T-helper 9 cell (primary cell): ENCODE results near the gene RIOK1.
"Not testable (repeated sequence)": the region's sequence is repeated elsewhere in the genome, so short reads cannot be mapped to it uniquely, and the experiment has no call there.

Experiments
- DNase-seq: peaks from one replicate; pipeline ENCODE4 v3.0.0-alpha.2; 2020
- total RNA-seq, 2 donors: gene quantifications; one replicate each; lab custom pipeline; 2026; lab: John Stamatoyannopoulos, UW

Gene RIOK1
- total RNA-seq = 43.7 to 51.1 reads per million in 2 donors

DNA sequence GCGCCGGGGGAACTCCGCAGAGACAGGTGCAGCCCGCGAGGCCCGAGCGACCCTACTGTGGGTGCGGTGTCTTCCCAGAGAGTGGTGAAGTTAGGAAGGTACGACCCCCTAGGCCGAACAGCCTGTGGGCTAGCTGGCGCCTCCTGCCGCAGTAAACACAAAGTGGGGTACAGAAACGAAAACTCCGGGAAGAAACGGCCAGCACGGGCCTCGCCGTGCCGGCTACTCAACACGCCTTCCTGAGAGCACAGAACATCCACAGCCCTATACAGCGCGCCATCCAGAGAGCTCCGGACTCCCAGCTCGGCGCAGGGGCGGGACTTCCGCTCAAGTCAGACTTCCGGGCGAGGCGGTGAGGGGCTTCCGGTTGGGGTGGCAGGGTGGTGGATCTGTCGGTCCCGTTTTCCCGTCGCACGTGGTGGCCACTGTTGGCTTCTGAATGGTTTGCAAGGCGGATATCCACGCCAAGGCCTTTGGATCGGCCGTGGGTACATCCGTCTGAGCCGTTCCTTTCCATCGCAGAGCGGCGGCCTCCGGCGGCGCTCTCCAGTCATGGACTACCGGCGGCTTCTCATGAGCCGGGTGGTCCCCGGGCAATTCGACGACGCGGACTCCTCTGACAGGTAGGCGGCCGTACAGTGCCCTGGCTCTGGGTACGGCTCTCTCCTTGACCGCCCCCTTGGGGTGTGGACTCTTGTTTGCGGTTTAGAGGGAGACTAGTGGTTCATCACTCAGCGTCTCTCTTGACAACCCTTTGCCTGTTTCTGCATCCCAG, at the start of gene RIOK1, which contains the start of gene CAGE1:
TSS of gene RIOK1 (plus strand) at position 358 of the 775 bp plus-strand sequence. CDS start at position 553, 195 bp downstream.
TSS of gene CAGE1 (minus strand) at position 292 of the 775 bp plus-strand sequence. CDS start 2,569 bp downstream, outside the sequence.
- peak; percentile 91 for DNase-seq

DNA sequence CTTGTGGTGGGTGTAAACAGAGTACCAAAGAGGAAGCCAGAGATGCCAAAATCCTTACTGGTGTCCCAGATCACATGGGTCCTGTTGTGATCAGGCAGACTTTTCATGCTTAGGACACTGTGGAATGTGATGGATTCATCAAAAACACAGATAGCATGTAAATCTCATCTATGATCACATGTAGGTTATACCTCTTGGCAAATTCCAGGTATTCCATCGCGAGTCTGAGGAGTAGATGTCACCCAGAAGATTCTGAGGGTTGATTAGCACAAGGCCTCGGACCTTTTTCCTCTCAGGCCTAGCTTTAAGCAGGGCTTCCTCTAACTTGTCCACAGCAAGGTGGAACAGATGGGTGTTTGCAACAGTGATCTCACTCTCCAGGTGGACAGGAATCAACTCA, 48.3 kb upstream of the RIOK1 start:
- DNase-seq = no peak

DNA sequence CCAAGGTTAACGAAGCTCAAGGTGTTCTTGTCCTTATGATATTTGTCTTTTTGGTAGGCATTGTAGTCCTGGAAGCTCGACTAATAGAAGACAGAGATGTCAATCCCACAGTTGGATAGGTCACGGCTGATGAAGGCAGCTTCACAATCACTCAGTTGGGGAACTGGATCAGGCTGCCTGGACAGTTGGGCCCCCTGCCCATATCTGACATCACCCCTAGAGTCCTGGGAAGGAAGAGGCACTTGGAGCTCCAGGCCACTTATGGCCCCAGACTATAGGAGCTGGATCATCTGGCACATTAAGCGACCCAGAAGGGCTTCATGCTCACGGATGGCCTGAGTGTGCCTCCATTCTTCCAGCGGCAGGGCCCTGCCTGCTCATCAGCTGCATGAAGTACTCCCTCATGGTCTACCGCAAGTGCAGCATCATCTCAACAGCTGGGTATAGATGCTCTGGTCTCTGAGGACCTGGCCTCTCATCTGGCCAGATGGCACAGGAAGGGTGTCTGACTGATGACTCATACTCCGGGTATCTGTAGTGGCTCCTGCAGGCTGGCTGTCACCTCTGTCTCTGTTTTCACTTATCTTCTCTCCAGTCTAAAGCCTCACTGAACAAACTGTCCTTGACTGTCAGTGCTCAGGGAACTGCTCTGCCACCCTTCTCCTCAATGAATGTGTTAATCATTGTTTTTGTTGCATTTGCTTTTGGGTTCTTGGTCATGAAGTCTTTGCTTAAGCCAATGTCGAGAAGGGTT, 47.4 kb upstream of the RIOK1 start:
- no peak for DNase-seq

DNA sequence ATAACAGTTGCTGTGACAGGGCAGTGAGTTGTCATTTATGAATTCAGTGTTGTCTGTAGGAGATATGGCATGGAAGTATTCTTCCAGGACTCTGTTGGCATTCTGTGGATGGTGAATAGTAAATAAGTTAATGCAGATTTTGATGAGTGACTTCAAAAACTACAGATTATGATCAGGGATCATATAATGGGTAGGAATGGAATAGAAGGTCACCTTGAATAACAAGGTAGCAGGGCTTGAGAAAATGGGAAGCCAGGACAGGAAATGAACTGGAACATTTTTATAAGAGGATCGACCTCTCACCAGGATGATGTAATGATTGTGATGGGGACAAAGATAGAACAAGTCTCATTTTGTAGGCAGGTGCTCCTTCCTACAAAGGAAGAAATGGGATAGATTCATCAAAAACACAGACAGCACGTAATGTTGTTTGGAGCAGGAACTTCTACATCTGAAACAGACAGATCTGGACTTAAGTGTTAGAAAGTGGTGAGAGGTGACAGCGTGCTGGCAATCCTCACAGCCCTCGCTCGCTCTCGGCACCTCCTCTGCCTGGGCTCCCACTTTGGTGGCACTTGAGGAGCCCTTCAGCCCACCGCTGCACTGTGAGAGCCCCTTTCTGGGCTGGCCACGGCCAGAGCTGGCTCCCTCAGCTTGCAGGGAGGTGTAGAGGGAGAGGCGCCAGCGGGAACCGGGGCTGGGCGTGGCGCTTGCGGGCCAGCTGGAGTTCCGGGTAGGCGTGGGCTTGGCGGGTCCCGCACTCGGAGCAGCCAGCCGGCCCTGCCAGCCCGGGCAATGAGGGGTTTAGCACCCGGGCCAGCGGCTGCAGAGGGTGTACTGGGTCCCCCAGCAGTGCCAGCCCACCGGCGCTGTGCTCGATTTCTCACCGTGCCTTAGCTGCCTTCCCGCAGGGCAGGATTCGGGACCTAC, 45.8 kb upstream of the RIOK1 start:
- DNase-seq = no peak

DNA sequence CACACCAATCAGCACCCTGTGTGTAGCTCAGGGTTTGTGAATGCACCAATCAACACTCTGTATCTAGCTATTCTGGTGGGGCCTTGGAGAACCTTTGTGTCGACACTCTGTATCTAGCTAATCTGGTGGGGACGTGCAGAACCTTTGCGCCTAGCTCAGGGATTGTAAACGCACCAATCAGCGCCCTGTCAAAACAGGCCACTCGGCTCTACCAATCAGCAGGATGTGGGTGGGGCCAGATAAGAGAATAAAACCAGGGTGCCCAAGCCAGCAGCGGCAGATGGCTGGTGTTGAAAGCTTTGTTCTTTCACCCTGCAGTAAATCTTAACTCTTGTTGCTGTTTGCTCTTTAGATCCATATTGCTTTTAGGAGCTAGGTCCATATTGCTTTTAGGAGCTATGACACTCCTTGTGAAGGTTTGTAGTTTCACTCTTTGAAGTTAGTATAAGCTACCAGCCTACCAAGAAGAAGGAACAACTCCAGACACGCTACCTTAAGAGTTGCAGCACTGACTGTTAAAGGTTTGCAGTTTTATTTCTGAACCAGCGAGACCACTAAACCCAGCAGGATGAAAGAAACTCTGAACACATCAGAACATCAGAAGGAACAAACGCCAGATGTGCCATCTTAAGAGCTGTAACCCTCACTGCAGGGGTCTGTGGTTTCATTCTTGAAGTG, 44.7 kb upstream of the RIOK1 start:
- DNase-seq = not testable (repeated sequence)

DNA sequence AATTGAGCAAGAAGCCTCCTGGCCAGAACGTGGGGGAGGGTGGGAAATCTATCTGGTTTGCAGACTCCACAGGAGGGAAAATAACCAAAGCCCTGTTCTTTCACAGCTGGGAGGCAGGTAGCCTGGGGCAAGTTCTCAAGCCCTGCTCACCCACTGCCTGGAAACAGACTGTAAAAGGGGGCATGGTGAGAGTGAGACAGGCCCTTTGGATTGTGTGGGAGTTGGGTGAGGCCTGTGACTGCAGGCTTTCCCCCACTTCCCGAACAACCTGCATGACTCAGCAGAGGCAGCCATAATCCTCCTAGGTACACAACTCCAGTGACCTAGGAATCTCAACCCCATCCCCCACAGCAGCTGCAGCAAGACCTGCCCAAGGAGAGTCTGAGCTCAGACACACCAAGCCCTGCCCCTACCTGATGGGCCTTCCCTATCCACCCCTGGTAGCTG, 42.0 kb upstream of the RIOK1 start:
- not testable (repeated sequence) for DNase-seq

DNA sequence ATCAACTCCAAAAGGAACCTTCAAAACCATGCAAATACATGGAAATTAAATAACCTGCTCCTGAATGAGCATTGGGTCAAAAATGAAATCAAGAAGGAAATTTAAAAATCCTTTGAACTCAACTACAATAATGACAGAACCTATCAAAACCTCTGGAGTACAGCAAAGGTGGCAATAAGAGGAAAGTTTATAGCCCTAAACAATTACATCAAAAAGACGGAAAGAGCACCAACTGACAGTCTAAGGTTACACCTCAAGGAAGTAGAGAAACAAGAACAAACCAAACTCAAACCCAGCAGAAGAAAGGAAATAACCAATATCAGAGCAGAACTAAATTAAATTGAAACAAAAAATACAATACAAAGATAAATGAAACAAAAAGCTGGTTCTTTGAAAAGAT, 39.0 kb upstream of the RIOK1 start:
- DNase-seq = not testable (repeated sequence)

DNA sequence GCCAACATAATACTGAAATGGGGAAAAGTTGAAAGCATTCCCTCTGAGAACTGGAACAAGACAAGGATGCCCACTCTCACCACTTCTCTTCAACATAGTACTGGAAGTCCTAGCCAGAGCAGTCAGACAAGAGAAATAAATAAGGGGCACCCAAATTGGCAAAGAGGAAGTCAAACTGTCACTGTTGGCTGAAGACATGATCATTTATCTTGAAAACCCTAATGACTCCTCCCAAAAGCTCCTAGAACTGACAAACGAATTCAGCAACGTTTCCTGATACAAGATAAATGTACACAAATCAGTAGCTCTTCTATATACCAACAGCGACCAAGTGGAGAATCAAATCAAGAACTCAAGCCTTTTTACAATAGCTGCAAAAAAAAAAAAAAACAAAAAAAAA, 37.7 kb upstream of the RIOK1 start:
- DNase-seq = not testable (repeated sequence)

DNA sequence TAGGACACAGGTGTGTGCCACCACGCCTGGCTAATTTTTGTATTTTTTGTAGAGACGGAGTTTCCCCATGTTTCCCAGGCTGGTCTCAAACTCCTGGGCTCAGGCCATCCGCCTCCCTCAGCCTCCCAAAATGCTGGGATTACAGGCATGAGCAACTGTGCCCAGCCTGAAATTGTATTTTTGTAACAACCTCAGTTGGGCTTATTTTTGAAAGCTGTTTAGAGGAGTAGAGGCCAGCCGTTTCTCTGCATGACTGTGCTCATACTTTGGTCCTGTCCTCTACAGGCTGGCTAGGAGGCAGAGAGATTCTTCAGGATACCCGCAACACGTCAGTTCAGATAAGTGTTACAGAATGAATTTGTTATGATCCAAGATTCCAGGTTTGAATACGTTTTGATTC, 22.2 kb upstream of the RIOK1 start:
- DNase-seq = no peak

DNA sequence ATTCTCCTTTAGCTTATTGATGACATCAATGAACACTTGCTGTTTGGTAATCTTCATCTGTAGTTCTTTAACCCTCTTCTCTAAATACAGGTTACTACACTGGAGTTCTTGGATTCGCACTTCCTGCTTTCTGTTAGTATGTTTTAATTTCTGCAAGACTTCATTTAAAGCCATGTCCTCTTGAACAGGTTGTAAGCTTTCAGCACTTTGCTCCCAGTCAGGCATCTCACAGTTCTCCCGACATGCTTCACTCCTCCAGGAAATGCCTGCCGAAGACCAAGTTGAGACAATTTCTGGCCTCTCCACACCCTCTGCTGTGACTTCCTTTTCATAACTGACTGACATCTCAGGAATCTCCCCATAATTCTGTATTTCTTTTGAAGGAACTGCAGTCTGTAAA, 15.9 kb upstream of the RIOK1 start:
- DNase-seq = no peak

DNA sequence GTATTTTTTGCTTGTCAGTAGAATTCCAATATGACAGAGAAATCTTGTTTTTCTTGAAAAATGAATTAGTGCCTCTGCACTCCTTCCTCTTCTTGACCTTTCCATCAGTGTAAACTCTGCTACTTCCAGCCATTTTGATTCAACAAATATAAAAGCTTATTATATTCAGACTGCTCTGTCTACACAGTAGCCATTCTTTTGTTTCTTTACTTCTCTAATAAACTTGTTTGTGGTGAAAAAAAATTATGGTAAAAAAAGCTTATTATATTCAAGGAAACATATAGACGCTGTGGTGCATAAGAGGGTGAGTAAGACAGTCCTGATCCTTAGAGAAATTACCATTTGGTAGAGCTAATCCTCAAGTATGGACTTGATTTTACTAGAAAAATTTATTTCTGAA, 11.6 kb upstream of the RIOK1 start:
- no peak for DNase-seq

DNA sequence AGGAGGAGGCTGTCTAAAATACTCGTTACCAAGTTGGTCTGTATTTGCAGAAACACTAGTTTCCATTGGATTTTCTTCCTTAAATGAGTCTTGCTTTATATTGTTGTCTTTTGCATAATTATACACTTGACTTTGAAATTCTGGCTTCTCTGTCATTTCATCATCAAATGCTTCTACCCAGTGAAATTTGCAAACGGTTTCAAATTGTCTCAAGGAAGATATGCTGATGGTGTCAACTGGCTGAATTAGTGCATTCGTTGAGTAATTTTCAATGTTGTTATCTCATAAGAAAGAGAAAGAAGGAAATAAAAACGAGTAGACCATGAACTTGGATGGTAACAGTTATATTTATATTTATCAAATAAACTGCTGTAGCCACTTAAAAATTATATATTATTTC, 10.9 kb upstream of the RIOK1 start:
- no peak for DNase-seq

DNA sequence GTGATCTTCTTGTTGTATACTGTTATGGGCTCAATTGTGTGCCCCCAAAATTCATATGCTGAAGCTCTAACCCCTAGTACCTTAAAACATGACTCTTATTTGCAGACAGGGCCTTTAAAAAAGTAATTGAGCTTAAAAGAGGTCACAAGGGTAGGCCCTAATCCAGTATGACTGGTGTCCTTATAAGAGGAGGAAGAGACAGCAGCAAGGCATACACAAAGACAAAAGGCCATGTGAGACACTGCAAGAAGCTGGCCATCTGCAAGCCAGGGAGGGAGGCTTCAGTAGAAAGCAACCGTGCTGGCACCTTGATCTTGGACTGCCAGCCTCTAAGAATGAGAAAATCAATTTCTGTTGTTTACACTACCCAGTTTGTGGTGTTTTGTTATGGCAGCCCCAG, 8.5 kb upstream of the RIOK1 start:
- DNase-seq = no peak

DNA sequence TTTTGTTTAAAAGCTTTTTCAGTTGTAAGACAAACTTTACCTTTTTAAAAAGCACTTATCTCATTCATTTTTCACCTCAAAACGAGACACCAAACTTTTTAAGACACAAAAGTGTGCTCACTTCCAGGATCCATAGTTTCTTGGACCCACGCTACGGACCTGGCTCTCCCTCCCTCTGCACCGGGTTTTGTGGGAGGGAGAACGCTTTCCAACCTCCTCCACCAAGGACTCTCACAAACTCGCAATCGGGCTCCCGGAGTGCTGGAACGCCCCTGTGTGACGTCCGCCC, 502 bp upstream of the RIOK1 start:
- DNase-seq = no peak

DNA sequence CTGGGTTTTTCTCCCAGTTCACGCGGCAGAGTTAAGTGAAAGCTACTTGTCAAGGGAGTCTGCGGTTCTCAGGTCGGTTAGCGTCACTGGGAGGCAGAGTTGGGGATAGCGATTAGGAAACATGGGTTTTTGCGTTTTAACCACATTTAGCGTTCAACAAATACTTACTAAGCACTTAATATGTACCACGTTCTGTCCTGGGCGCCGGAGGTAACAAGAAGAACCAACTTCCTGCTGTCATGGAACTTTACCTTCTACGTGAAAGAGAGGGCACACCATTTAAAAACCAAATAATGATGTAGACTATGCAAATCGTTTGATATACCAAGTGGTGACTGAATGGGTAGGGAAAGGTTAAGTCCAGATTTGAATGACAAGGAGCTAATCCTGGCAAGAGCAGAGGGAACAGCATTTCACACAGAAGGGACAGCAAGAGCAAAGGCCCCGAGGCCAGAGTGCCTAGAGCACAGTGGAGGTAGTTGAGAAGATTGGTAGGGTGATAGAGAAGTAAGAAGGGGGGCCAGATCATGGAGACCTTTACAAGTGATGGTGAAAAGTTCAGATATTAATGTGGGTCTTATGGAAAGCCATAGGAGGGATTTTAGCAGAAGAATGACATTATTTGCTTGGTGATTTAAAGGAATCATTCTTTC, 744 bp downstream of the RIOK1 start:
- DNase-seq = no peak

DNA sequence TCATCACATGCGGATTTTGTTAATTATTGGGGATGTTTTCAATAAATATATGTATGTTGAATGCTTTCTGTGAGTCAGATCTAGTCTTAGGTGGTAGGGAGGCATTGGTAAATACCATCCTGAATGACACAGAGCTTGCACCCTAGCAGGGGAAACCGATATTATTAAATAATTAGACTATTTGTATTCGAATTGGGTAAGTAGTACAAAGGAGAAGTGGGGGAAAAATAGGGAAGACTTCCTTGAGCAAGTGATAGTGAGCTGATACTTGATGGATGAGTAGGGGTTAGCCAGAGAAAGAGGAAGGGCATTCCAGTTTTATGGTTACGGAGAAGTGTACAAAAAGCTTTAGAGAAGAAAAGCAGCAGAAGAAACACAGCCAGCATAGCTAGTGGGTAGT, 1.5 kb downstream of the RIOK1 start:
- DNase-seq = no peak

DNA sequence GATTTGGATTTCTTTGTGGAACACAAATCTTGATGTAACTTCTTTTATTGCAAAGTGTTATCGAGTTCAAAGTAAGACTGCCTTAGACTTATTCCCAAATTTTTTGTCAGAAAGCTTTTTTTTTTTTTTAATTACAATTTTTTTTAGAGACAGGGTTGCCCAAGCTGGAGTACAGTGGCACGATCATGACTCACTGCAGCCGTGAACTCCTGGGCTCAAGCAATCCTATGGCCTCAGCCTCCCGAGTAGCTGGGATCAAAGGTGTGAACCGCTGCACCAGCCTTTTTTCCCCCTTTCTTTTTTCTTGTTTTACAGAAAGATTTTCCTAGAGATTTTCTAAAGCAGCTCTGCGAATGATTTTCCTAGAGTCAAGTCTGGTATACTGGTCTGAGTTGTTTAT, 2.8 kb downstream of the RIOK1 start:
- DNase-seq = no peak

DNA sequence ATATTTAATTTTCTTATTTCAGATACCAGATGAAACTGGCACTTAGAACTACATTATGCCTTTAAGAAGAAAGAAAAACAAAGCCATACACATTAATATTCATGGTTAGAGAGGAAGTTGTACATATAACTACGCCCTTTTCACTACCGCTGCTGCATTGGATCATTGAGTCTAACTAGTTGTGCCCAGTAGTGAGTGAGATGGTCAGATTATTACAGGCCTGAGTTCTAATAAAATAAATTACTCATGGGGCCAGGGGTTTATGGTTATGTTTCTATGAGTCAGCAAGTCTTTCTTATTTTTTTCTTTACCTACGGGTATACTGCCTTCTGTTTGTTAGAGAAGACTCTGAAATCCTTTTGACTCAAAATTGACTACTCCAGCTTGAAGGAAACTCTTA, 11.5 kb downstream of the RIOK1 start:
- DNase-seq = no peak

DNA sequence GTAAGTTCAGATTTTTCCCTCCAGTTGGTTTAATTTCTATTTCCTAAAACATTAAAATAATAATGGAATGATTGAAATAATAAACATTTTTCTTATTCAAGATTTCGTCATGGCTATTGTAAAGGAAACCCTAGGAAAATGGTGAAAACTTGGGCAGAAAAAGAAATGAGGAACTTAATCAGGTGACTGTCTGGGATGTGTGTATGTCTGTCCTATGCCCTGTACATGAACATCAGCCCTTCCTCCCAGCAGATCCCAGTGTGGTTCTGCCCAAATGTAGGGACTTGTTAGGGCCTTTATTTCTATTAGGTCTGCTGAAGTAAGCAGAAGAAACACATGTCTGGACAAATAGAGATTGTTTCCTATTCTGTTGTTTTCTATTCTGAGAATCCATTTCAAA, 13.1 kb downstream of the RIOK1 start:
- no peak for DNase-seq

DNA sequence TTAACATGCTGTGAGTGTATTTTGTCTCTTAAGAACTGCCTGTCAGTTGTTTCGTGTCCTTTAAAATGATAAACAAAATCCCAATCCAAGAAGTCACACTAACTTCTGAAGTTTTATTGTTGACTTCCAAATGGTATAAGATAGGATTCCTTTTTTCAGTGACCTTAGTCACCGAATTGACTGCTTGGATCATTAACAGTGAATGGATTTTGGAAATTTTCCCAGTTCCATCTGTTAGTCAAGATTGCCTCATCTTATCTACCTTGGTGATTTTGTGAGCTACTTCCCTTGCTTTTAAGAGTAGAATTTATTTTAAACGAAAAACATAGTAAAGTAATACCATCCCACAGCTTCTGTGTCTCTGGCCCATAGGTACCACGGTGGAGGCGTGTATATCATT, 14.9 kb downstream of the RIOK1 start:
- DNase-seq = no peak

DNA sequence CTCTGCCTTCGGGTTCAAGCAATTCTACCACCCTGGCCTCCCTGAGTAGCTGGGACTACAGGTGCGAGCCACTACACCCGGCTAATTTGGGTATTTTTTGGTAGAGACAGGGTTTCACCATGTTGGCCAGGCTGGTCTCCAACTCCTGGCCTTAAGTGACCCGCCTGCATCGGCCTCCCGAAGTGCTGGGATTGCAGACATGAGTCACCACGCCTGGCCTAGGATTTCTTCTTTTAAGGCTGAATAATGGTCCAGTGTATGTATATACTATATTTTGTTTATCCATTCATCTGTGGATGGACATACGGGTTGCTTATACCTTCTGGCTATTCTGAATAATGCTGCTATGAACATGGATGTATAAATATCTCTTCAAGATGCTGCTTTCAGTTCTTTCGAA, 17.1 kb downstream of the RIOK1 start:
- no peak for DNase-seq

DNA sequence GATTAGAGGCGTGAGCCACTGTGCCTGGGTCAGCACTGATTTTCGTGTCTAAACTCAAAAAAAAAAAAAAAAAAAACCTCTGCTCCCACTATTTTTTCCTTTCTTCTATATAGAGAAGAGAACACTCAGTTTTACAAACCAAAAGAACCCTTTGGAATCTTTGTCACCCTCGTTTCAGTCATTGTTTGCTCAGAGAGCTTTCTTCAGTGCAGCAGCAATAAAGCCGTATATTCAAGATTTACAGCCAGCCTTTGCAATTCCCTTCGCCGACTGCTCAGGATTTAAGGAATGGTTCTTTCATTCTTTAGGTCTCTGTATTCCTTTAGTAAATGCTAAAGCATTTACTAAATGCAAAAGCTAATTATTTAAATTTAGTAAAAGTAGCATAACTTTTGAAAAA, 20.1 kb downstream of the RIOK1 start:
- no peak for DNase-seq
